ENCODE results near the gene NR2E3. TPM values are rescaled to one million over a fixed set of nuclear protein-coding genes. Genes with fewer than 3 reads are reported as not detected.

Gene NR2E3
- polyA plus RNA-seq, 1 donor from 2014 or later: not detected

DNA sequence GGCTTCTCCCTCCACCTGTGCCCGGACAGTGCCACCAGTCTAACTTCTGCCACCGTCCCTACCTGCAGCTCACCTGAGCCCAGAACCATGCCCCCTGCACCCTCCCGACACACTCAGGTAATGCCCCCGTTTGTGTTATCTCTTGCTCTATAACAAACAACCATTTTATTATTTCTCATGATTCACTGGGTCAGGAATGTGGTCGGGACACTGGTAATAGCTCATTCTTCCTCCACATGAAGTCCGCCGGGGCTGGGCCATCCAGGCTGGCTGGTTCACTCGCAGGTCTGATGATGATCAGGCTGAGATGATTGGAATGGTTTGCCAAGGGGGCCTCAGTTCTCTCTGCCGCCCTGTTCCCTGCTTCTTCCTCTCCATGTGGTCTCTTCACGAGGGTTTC is 20.3 kb upstream of the NR2E3 start:
- no peak for TF ChIP-seq RAD21 (conservative IDR thresholded peaks at IDR 0.05)
- no peak for TF ChIP-seq SMC3 (conservative IDR thresholded peaks at IDR 0.05; ENCODE audit: poor library complexity)
- TF ChIP-seq, protein P1, sequence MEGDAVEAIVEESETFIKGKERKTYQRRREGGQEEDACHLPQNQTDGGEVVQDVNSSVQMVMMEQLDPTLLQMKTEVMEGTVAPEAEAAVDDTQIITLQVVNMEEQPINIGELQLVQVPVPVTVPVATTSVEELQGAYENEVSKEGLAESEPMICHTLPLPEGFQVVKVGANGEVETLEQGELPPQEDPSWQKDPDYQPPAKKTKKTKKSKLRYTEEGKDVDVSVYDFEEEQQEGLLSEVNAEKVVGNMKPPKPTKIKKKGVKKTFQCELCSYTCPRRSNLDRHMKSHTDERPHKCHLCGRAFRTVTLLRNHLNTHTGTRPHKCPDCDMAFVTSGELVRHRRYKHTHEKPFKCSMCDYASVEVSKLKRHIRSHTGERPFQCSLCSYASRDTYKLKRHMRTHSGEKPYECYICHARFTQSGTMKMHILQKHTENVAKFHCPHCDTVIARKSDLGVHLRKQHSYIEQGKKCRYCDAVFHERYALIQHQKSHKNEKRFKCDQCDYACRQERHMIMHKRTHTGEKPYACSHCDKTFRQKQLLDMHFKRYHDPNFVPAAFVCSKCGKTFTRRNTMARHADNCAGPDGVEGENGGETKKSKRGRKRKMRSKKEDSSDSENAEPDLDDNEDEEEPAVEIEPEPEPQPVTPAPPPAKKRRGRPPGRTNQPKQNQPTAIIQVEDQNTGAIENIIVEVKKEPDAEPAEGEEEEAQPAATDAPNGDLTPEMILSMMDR (IDR thresholded peaks at IDR 0.05; ENCODE audit: poor library complexity, severe bottlenecking): no peak
- no peak for TF ChIP-seq TAF1 (IDR thresholded peaks at IDR 0.05; ENCODE audit: low read depth)
- TF ChIP-seq, protein P2, sequence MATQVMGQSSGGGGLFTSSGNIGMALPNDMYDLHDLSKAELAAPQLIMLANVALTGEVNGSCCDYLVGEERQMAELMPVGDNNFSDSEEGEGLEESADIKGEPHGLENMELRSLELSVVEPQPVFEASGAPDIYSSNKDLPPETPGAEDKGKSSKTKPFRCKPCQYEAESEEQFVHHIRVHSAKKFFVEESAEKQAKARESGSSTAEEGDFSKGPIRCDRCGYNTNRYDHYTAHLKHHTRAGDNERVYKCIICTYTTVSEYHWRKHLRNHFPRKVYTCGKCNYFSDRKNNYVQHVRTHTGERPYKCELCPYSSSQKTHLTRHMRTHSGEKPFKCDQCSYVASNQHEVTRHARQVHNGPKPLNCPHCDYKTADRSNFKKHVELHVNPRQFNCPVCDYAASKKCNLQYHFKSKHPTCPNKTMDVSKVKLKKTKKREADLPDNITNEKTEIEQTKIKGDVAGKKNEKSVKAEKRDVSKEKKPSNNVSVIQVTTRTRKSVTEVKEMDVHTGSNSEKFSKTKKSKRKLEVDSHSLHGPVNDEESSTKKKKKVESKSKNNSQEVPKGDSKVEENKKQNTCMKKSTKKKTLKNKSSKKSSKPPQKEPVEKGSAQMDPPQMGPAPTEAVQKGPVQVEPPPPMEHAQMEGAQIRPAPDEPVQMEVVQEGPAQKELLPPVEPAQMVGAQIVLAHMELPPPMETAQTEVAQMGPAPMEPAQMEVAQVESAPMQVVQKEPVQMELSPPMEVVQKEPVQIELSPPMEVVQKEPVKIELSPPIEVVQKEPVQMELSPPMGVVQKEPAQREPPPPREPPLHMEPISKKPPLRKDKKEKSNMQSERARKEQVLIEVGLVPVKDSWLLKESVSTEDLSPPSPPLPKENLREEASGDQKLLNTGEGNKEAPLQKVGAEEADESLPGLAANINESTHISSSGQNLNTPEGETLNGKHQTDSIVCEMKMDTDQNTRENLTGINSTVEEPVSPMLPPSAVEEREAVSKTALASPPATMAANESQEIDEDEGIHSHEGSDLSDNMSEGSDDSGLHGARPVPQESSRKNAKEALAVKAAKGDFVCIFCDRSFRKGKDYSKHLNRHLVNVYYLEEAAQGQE (IDR thresholded peaks at IDR 0.05; ENCODE audit: borderline replicate concordance): no peak
- no peak for TF ChIP-seq POLR2AphosphoS5 (IDR thresholded peaks at IDR 0.05)
- no peak for TF ChIP-seq MXI1 (conservative IDR thresholded peaks at IDR 0.05; ENCODE audit: poor library complexity, severe bottlenecking)
- TF ChIP-seq EZH2 (IDR thresholded peaks at IDR 0.05; ENCODE audit: borderline replicate concordance, insufficient read depth, low read length, poor library complexity, severe bottlenecking): no peak
- no peak for TF ChIP-seq EP300 (conservative IDR thresholded peaks at IDR 0.05; ENCODE audit: poor library complexity, severe bottlenecking)
- no peaks in the 10 kb centered on the region for H3K9me3 ChIP-seq (ENCODE audit: low read length)
- no peak overlapping the region for H3K27ac ChIP-seq (ENCODE audit: low read length)
- H4K20me1 ChIP-seq (ENCODE audit: insufficient read depth): no peaks in the 10 kb centered on the region
- no peak overlapping the region for H3K4me3 ChIP-seq (ENCODE audit: low read length)
- H3K79me2 ChIP-seq (replicated peaks; ENCODE audit: insufficient read depth, low read length): no peaks in the 10 kb centered on the region
- H3K27me3 ChIP-seq (ENCODE audit: insufficient read depth, low read depth, low read length): no peaks in the 10 kb centered on the region
- H3K9me2 ChIP-seq (ENCODE audit: insufficient read depth, low read length): no peaks in the 10 kb centered on the region
- no peak overlapping the region for H3K4me2 ChIP-seq (ENCODE audit: low read length)
- no peaks in the 10 kb centered on the region for H3K36me3 ChIP-seq (ENCODE audit: insufficient read depth, low read length)
- no peak overlapping the region for H3K9ac ChIP-seq (ENCODE audit: low read length)
- H2AFZ ChIP-seq (ENCODE audit: low read depth, low read length): no peak overlapping the region
- no peaks in the 10 kb centered on the region for H3F3A ChIP-seq (ENCODE audit: insufficient read depth, low read length, poor library complexity, severe bottlenecking)

DNA sequence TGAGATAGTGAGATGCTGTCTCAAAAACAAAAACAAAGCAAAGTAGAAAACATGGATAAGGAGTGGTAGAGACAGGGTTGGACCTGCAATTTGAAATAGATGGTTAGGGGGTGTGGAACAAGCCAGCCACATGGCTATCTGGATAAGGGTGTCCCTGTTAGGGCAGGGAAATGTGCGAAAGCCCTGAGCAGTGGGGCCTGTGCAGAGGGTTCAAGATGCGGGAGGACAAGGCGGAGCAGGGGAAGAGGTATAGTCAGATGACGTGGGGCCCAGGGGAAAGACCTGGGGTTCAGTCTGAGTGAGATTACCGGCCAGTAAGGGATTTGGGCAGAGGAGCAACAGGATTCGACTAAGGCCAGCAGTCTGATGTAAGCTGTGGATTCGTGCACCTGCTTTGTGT is 18.4 kb upstream of the NR2E3 start:
- no peak overlapping the region for H3K27ac ChIP-seq (ENCODE audit: low read length)
- TF ChIP-seq RAD21 (conservative IDR thresholded peaks at IDR 0.05) (no peak), EZH2 (IDR thresholded peaks at IDR 0.05; ENCODE audit: borderline replicate concordance, insufficient read depth, low read length, poor library complexity, severe bottlenecking) (no peak), MXI1 (conservative IDR thresholded peaks at IDR 0.05; ENCODE audit: poor library complexity, severe bottlenecking) (no peak), TAF1 (IDR thresholded peaks at IDR 0.05; ENCODE audit: low read depth) (no peak), POLR2AphosphoS5 (IDR thresholded peaks at IDR 0.05) (no peak), SMC3 (conservative IDR thresholded peaks at IDR 0.05; ENCODE audit: poor library complexity) (no peak), EP300 (conservative IDR thresholded peaks at IDR 0.05; ENCODE audit: poor library complexity, severe bottlenecking) (no peak)
- TF ChIP-seq, protein P1 (IDR thresholded peaks at IDR 0.05; ENCODE audit: poor library complexity, severe bottlenecking): no peak
- TF ChIP-seq, protein P2 (IDR thresholded peaks at IDR 0.05; ENCODE audit: borderline replicate concordance): no peak
- no peak overlapping the region for H2AFZ ChIP-seq (ENCODE audit: low read depth, low read length)
- no peaks in the 10 kb centered on the region for H3K79me2 ChIP-seq (replicated peaks; ENCODE audit: insufficient read depth, low read length)
- no peaks in the 10 kb centered on the region for H3K36me3 ChIP-seq (ENCODE audit: insufficient read depth, low read length)
- H3K4me2 ChIP-seq (ENCODE audit: low read length): no peak overlapping the region
- H3F3A ChIP-seq (ENCODE audit: insufficient read depth, low read length, poor library complexity, severe bottlenecking): no peaks in the 10 kb centered on the region
- no peaks in the 10 kb centered on the region for H3K9me3 ChIP-seq (ENCODE audit: low read length)
- H3K27me3 ChIP-seq (ENCODE audit: insufficient read depth, low read depth, low read length): no peaks in the 10 kb centered on the region
- no peak overlapping the region for H3K9ac ChIP-seq (ENCODE audit: low read length)
- no peaks in the 10 kb centered on the region for H4K20me1 ChIP-seq (ENCODE audit: insufficient read depth)
- H3K9me2 ChIP-seq (ENCODE audit: insufficient read depth, low read length): no peaks in the 10 kb centered on the region
- H3K4me3 ChIP-seq (ENCODE audit: low read length): no peak overlapping the region
